Raji (cell line): ENCODE measurements around the gene CEND1.
A peak's percentile ranks its signal among the peaks of the same experiment; 100 is the strongest.

Experiments used
- POLR2A ChIP-seq: IDR thresholded peaks from 2 replicates; pipeline ENCODE4 v1.6.1; 2011; ENCODE audit warnings: low read depth, low read length, control low read depth; ENCODE audit not compliant: insufficient read depth

CEND1 gene

DNA sequence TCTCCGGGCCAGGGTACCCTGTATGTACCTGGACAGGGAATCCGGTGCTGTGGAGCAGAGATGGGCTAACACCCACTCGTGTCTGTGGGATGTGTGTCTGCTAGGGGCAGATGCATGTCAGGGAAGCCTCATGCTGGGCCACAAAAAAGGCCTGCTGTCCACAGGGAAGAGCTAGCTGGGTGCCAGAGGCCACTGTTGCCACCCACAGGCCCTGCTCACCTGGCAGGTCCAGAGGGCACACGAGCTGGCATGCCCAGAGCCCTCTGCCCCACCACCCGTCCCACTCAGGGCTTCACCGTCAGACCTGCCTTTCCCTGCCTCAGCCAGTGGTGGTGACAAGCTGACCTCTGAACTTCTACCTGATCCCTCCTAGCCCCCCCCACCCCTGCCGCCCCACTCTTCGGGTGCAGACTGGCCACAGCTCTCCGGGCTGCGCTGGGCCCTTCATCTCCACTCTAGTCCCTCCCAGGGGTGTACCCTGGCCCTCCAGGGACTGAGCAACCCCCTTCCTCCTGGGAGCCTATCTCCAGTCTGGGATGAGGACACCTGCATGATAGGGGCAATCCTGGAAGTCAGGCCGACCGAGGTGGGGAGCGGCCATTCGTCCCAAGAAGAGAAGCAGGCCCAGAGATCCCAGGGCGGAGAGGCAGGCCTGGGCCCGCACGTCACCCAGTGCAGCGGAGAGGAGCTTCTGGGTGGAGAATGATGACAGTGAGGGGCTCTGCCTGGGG is 6.8 kb upstream of the CEND1 start:
- no peak for TF ChIP-seq POLR2A

DNA sequence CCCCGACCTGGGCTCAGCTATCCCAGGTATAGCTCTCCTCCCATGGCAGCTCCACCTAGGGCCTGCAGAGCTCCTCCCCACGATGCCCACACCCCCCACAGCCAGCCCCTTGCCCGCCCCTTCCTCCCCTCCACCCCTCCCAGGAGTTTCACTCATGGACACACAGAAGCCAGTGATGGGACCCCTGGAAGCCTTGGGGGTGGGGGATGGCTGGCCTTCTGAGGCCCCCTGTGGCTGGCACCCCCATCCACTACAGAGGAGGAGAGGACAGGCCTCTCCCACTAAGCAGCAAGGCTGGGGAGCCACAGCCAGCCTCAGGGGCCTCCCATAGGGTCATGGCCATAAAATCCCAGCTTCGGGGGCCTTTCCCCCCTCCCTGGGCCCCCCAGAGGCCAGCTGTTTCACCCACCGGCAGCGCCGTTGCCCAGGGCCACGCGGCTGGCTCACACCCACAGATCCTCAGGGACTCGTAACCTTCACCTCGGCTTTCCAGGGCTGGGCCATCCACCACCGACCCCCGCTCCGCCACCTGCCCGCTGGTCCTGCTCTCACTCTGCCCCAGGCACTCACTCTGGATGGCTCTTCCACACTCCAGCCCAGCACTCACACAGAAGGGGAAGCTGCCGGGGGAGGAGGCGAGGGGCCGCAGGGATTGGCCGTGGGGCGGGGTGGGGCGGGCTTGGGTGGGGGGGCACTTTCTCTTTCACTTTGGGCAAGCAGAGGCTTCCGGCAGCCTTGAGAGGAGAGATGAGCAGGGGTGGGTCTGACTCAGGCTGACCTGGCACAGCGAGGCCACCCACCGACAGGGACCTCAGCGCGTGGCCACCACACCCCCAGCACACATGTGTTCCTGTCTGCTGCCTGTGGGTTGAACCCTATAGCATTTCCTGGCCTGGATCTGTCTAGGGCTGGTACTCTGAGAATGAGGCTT is 6.0 kb upstream of the CEND1 start:
- TF ChIP-seq POLR2A, result peak; percentile 73

DNA sequence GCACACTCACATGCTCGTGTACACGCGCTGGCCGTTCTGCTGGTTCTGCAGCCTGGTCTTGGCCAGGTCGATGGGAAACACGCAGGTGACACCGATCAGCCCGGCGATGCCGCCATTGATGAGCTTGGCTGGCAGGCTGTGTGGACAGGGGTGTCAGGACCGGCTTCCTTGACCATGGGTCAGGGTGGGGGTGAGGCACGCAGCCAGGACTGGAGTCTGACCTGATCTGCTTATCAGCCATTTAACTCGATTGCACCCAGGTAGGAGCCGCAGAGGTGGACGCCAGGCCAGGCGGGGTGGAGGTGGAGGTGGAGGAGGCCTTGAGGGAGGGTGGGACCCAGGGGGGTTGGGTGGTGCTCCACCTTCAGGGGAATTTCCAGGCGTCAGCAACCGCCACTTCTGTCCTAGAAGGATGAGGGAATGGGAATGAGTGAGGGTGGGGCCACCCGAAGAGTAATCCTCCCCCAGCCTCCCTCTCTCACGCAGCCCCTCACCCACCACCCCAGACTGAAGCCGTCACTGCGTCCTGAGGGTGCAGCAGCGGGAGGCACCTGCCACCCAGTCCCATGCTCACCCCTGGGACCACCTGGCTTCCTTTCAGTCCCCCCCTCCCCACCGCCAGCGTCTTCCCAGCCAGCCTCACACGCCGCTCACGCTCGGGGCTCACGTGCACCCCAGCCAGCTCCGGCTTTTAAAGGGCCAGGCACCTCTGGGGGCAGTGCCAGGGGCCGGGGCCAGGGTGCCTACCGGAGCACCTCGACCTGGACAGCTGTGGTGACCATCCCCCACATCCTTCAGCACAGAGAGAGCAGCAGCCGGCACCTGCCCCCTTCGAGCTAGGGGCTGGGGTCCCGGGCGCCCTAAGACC is 5.1 kb upstream of the CEND1 start:
- no peak for TF ChIP-seq POLR2A

DNA sequence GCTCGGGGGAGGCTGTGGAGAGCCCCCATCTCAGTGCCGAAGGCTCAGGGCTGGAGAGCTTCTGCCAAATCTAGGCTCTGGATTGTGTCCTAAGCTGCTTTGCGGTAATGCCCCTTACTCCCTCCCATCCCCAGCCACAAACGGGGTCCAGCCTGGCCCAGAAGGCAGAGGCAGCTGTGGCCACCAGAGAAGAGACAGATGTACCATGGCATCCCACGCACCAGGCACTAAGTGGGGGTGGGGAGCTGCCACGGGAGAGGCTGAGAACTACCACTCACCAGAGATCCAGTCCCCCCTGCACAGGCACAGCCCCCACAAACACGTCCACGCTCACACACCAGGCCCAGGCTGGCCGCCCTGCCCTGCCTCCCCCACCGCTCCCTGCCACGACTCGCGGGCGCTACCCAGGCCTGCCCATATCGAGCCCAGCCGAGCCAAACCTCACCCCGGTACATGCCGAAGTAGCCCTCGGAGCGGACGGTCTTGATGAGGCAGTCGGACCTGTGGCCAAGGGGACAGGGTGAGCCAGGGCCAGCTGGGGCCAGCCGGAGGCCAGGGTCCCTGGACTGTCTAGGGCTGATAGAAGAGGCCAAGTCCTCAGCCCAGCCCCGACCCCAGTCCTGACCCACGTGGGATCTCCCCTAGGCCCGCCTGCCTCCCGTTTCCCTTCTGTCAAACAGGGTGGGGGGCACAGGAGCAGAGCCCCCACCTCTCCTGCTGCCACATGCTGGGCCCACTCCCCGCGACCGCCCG is 4.3 kb upstream of the CEND1 start:
- no peak for TF ChIP-seq POLR2A

DNA sequence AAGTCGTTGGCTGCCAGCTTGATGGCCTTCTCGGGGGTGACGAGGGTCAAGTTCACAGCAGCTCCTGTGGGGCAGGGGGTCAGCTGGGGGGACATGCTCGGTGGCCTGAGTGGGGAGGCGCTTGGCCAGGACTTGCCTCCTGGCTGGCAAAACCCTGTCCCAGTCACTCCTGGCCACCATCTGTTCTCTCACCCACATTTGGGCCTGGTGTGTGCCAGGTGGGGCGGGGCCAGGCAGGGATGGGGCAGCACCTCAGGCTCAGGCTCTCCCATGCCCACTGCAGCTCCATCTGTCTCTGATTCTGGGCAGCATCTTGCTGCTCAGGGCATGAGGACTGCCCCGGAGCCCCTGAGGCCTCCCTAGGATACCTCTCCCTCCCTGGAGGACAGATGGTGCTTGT is 3.7 kb upstream of the CEND1 start:
- TF ChIP-seq POLR2A, result no peak

DNA sequence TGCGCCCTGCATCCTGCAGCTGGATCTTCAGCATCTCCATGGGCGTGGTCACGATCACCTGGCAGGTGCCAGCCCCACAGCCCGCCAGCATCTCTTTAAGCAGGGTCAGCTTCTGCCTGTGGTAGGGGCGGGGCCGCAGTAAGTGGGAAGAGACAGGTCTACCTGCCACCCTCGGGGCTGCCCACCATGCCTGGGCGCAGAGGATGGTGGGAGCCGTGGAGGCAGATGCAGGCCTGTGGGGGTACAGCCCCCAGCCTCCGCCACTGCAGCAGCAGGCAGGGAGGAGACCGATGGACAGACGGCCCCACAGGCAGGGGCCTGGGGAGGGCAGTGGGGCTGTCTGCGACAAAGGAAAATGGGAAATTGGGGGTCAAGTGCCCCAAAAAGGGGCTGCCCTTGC is 3.0 kb upstream of the CEND1 start:
- TF ChIP-seq POLR2A, result no peak

DNA sequence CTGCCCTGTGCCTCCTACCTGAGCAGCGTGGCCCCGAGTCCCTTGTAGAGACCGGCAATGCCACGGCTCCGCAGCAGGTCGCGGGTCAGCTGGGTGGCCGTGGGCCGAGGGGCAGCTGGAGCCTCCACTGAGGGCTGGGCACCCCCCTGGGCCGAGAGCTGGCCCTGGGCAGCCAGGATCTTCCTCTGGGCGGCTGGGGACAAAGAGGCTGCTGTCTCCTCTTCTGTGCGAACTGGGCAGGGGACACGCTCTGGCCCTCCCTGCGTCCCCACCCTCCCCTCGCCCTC is 2.6 kb upstream of the CEND1 start:
- TF ChIP-seq POLR2A, result no peak

DNA sequence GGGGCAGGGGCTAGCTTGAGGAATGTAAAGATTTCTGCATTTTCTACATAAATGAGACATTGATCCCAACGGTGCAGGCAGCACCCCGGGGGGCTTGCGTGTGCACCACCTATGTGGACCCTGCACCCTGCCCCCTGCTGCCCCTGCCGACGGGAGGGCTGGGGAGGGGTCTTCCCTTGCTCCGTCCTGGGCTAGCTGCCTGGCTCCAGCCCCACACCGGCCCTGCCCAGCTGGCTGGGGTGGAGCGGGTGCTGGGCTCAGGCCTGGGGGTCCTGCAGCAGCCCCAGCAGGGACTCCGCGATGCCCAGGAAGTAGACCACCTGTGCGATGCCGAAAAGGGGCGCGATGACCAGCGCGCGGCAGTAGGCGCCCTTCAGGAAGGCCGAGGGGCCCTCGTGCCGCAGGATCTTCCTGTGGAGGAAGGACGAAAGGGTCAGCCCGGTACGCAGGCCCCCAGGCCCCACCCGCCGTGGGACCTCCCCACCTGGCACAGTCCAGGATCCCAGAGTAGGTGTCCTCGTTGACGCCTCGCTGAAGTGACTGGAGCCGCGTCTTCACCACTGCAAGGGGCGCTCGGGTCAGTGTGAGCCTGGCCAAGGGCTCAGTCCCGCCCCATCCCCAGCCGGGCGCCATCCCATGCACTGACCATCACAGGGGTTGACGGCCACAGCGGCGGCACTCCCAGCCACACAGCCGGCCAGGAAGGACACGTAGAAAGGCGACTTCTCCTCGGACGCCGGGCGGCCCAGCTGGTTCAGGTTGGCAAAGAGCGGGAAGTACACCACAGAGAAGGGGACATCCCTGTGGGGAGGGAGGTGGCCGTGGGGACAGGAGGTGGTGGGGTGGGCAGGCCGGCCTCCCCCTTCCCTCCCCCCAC is 2.0 kb upstream of the CEND1 start:
- no peak for TF ChIP-seq POLR2A

DNA sequence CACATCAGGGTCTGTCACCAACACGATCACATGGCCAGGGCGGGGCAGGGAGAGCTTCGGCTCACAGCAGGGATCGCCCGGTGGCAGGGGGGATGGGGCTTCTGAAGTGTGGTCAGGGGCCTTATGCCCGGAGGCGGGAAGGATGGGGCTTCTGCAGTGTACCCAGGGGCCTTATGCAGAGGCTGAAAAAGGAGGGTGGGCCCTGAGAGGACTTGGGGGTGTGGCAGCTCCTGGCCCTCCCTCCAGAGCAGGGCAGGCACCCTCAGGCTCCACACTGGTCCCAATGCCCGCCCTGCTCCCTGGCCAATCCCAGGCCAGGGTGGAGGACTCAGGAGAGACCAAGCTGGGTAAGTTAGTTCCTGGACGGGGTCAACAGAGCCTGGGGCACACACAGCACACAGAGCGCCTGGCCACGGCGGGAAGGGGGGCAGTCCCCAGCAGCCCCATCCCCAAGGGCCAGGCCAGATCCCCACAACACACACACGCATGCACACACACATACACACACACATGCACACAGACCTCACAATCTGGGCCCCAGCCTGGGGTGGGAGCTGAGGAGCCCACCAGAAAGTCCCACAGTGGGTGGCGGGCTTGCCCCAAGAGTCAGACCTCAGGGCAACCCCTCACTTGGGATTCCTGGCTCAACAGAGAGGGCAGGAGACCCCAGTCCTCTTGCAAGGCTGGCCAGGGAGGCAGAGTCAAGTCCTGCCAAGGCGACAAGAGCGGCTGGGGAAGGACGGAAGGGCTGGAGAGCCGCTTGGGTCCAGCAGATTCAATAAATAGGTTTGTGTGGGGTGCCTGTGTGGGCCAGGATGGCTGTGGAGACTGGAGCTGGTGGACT is 1.1 kb upstream of the CEND1 start:
- TF ChIP-seq POLR2A, result 0 out of 2 replicates have a peak, but pooled peaks have one; percentile 23

DNA sequence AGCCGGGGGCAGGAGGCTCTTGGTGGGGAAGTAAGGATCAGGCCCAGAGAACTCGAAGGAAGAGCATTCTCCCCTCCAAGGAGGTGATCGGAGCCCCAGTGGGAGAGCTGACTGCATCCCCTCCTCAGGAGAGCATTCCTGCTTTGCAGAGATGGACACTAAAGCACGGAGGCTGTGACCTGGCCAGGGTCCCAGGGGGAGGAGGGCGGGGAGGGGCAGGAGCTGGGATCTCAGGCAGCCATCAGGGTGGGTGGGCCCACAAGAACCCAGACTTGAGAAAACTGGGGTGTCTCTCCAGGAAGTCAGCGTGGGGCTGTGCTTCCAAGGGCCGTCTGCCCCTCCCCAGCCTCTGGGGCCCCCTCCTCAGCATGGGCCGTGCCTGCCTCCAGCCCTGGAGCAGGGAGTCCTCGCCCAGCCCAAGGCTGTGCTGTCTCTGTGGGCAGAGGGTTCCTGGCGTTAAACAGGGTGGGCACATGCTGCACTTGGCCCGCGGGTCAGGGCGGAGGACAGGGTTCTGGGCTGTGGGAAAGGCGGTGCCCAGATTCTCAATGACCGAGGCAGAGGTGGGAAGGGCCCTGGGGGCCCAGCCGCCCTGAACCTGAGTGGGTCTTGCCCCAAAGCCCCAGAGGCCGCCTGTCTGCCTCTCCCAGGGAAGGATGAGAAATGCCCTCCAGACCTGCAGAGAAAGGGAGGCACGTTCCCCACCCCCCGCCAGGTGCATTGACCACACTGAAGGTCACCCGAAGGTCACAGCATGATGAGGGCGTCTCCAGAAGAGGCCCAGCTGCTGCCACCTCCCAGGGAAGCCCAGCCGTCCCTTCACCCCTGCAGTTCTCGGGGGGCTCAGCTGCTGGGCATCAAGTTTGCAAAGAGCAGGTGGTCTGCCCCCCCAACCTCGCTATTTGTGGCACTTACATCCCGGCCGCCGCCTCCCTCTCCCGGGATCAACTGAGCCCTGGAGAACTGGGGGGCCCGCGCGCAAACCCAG is 643 bp downstream of the CEND1 start:
- TF ChIP-seq POLR2A, result no peak

DNA sequence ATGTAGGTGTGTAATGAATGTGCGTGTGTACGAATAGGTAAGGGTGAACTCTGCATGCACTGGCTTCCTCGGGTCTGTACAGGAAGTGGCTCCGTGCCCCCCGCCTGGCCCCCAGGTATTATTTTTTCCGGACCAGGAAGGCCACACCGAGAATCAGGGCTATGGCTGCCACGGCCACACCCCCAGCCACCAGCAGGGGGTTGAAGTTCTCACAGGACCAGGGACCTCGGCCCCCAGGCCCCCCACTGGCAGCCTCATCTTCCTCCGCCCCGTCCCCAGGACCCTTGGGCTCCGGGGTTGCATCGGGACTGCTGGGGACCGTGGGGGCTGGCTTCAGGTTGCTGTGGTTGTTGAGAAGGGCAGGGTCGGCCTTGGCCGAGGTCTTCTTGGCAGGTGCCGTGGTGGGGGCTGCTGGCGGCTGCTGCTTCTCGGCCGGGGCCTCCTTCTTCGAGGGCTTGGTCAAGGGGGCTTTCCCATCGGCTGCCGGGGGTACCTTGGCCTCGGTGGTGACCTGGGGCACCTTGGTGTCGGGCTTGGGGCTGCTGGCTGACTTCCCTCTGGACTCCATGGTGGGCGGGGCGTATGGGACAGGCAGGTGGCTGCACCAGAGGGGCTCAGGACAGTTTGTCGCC is 1.8 kb downstream of the CEND1 start:
- no peak for TF ChIP-seq POLR2A

DNA sequence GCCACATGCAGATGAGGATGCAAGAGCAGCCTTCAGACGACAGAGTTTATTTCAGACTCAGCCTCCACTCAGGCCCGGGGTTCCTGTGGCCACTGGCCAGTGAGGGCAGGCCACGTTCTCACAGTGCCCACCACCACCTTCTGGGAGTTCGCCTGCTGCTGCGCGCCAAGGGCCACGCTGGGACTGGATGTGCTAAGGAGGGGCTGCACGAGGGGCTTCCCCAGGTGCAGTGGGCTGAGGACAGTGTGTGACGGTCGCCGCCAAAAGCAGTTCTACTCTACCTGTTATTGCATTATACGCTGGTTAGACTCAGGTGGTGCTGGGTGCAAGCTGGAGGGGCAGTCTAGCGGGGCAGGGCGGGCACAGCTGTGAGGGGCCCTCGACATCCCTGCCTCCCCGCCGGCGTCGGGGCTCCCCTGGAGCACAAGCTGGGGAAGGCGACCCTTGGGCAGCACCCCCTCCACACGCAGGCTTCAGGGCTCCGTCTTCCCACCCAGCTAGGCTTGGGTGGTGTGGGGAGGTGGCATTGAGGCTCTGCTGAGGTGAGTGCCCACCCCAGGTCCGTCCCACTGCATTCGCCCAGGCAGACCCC is 2.7 kb downstream of the CEND1 start:
- TF ChIP-seq POLR2A, result no peak
